HEK293 (cell line): ENCODE data around the gene ARHGAP30.

Experiments
- CTCF ChIA-PET: fragments of 350-600 bp; formaldehyde crosslinking; extraction: SDS; loops from one replicate; lab custom pipeline; 2021; ENCODE audit warnings: antibody characterized with exemption; lab: Yijun Ruan, JAX
- POLR2A ChIA-PET: fragments of 300-600 bp; formaldehyde crosslinking; extraction: SDS; loops from one replicate; lab custom pipeline; 2020; ENCODE audit warnings: antibody characterized with exemption, inconsistent platforms; lab: Yijun Ruan, JAX
- H3K27ac ChIP-seq: fragments of 200-500 bp; sonication (Bioruptor generic); 2 replicates; pipeline ENCODE4 v1.5.1; 2014; ENCODE audit warnings: low read depth, low read length, control low read depth, inconsistent platforms; ENCODE audit errors: extremely low read depth
- H3K36me3 ChIP-seq, 2 experiments: fragments of 200-500 bp in 1 of 2; sonication (Bioruptor generic) in 1 of 2; 1 replicate in 1 of 2; 2 replicates in 1 of 2; pipeline ENCODE4 v1.5.1; 2014 to 2017; ENCODE audit warnings: inconsistent platforms in 2 of 2, low read length in 2 of 2; ENCODE audit not compliant: control insufficient read depth in 2 of 2, insufficient read depth in 1 of 2
- H3K4me1 ChIP-seq: fragments of 200-500 bp; sonication (Bioruptor generic); 2 replicates; pipeline ENCODE4 v1.5.1; 2014; ENCODE audit warnings: mild to moderate bottlenecking, low read length, inconsistent platforms; ENCODE audit not compliant: control insufficient read depth, insufficient read depth
- H3K4me3 ChIP-seq: 2 replicates; pipeline ENCODE4 v1.5.1; 2011; ENCODE audit warnings: low read depth, mild to moderate bottlenecking, control low read depth, low read length, moderate library complexity
- H3K9me3 ChIP-seq: fragments of 200-500 bp; sonication (Bioruptor generic); 2 replicates; pipeline ENCODE4 v1.5.1; 2014; ENCODE audit warnings: low read depth, low read length, inconsistent platforms; ENCODE audit not compliant: control insufficient read depth, insufficient read depth
- HOXC10 ChIP-seq: sonication (generic); formaldehyde crosslinking; IDR thresholded peaks from 2 replicates; pipeline ENCODE4 v1.8.1; 2023; ENCODE audit warnings: mild to moderate bottlenecking, missing genetic modification reagents
- KLF10 ChIP-seq: fragments of 450-650 bp; IDR thresholded peaks from 2 replicates; pipeline ENCODE4 v1.5.1; 2018; ENCODE audit warnings: missing biosample characterization, mild to moderate bottlenecking, missing genetic modification characterization
- SP7 ChIP-seq: fragments of 450-650 bp; formaldehyde crosslinking; IDR thresholded peaks from 2 replicates; pipeline ENCODE4 v1.5.1; 2016; ENCODE audit warnings: missing biosample characterization, missing genetic modification characterization
- ZBTB21 ChIP-seq: fragments of 450-650 bp; formaldehyde crosslinking; IDR thresholded peaks from 2 replicates; pipeline ENCODE4 v1.5.1; 2017; ENCODE audit warnings: missing biosample characterization, missing genetic modification characterization
- ZFP69B ChIP-seq: fragments of 450-650 bp; formaldehyde crosslinking; IDR thresholded peaks from 2 replicates; pipeline ENCODE4 v1.5.1; 2016; ENCODE audit warnings: missing biosample characterization, missing genetic modification characterization
- ZNF175 ChIP-seq: fragments of 450-650 bp; formaldehyde crosslinking; IDR thresholded peaks from 2 replicates; pipeline ENCODE4 v1.5.1; 2016; ENCODE audit warnings: missing biosample characterization, missing genetic modification characterization
- ZNF19 ChIP-seq: fragments of 450-650 bp; formaldehyde crosslinking; IDR thresholded peaks from 2 replicates; pipeline ENCODE4; 2016; ENCODE audit warnings: missing biosample characterization, missing genetic modification characterization, low read depth
- ZNF292 ChIP-seq: fragments of 450-650 bp; formaldehyde crosslinking; IDR thresholded peaks from 2 replicates; pipeline ENCODE4 v1.5.1; 2016; ENCODE audit warnings: low read depth, missing biosample characterization, missing genetic modification characterization, borderline replicate concordance
- ZNF354C ChIP-seq: fragments of 450-650 bp; formaldehyde crosslinking; IDR thresholded peaks from 2 replicates; pipeline ENCODE4 v1.5.1; 2016; ENCODE audit warnings: missing biosample characterization, missing genetic modification characterization, low read depth, borderline replicate concordance
- ZNF416 ChIP-seq: fragments of 450-650 bp; formaldehyde crosslinking; IDR thresholded peaks from 2 replicates; pipeline ENCODE4 v1.5.1; 2016; ENCODE audit warnings: missing biosample characterization, missing genetic modification characterization
- ZNF571 ChIP-seq: fragments of 450-650 bp; formaldehyde crosslinking; IDR thresholded peaks from 2 replicates; pipeline ENCODE4 v1.5.0; 2017; ENCODE audit warnings: missing biosample characterization, missing genetic modification characterization
- ZNF621 ChIP-seq: fragments of 450-650 bp; formaldehyde crosslinking; IDR thresholded peaks from 2 replicates; pipeline ENCODE4 v1.5.1; 2017; ENCODE audit warnings: missing biosample characterization, missing genetic modification characterization
- ZNF639 ChIP-seq: fragments of 450-650 bp; formaldehyde crosslinking; IDR thresholded peaks from 2 replicates; pipeline ENCODE4 v1.5.1; 2016; ENCODE audit warnings: missing biosample characterization, missing genetic modification characterization
- ZNF664 ChIP-seq: fragments of 450-650 bp; formaldehyde crosslinking; IDR thresholded peaks from 2 replicates; pipeline ENCODE4 v1.5.1; 2016; ENCODE audit warnings: missing biosample characterization, missing genetic modification characterization
- ZNF747 ChIP-seq: fragments of 450-650 bp; formaldehyde crosslinking; IDR thresholded peaks from 2 replicates; pipeline ENCODE4 v1.5.1; 2016; ENCODE audit warnings: missing biosample characterization, missing genetic modification characterization
- ZNF837 ChIP-seq: fragments of 450-650 bp; formaldehyde crosslinking; IDR thresholded peaks from 2 replicates; pipeline ENCODE4 v1.5.1; 2016; ENCODE audit warnings: missing biosample characterization, missing genetic modification characterization
- TF ChIP-seq, protein P1 (sequence below): fragments of 450-650 bp; formaldehyde crosslinking; IDR thresholded peaks from 2 replicates; pipeline ENCODE4 v1.5.1; 2016; ENCODE audit warnings: missing biosample characterization, missing genetic modification characterization, borderline replicate concordance
- TF ChIP-seq, protein P2 (sequence below): fragments of 450-650 bp; formaldehyde crosslinking; IDR thresholded peaks from 2 replicates; pipeline ENCODE4 v1.5.1; 2016; ENCODE audit warnings: missing biosample characterization, missing genetic modification characterization

ARHGAP30 gene

GRCh38 chr1:161111527-161111926, 41.8 kb upstream of the ARHGAP30 start (continued):
- TF ChIP-seq, protein P1, sequence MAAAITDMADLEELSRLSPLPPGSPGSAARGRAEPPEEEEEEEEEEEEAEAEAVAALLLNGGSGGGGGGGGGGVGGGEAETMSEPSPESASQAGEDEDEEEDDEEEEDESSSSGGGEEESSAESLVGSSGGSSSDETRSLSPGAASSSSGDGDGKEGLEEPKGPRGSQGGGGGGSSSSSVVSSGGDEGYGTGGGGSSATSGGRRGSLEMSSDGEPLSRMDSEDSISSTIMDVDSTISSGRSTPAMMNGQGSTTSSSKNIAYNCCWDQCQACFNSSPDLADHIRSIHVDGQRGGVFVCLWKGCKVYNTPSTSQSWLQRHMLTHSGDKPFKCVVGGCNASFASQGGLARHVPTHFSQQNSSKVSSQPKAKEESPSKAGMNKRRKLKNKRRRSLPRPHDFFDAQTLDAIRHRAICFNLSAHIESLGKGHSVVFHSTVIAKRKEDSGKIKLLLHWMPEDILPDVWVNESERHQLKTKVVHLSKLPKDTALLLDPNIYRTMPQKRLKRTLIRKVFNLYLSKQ (tag by site-specific recombination), result no peak

- Histone ChIP-seq H3K36me3 (peaks cover 3 to 9% of the 10 kb centered on the region in 2 experiments; a peak in 2 of 3 replicates), H3K27ac (no peak overlapping the region), H3K4me1 (0 out of 2 replicates have a peak, but pooled peaks cover 2% of the 10 kb centered on the region), H3K4me3 (no peak overlapping the region), H3K9me3 (no peaks in the 10 kb centered on the region)
- TF ChIP-seq, protein P2, sequence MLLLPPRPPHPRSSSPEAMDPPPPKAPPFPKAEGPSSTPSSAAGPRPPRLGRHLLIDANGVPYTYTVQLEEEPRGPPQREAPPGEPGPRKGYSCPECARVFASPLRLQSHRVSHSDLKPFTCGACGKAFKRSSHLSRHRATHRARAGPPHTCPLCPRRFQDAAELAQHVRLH (tag by site-specific recombination), result no peak
- TF ChIP-seq ZNF354C (no peak), ZNF837 (tag by site-specific recombination) (no peak), HOXC10 (CRISPR knock-in tag) (no peak), ZNF292 (tag by site-specific recombination) (no peak)
- ChIA-PET POLR2A (no interaction called here), CTCF (no interaction called here)
Measured at GRCh38 chr1:161111117-161111516, 41.4 kb upstream of the ARHGAP30 start.

- POLR2A ChIA-PET, result no interaction called here
- CTCF ChIA-PET, result no interaction called here
- no peak overlapping the region for H3K4me3 ChIP-seq
- no peak for TF ChIP-seq ZNF175 (tag by site-specific recombination)
- TF ChIP-seq ZNF747 (tag by site-specific recombination), result no peak
- TF ChIP-seq ZNF664 (tag by site-specific recombination), result peak; percentile 46; the same call in 1 of the 2 replicates
- TF ChIP-seq, all 188 proteins: peak for 1
- peaks cover 6 to 15% of the 10 kb centered on the region in 2 experiments; a peak in 2 of 3 replicates for H3K36me3 ChIP-seq
- no peak overlapping the region for H3K27ac ChIP-seq
- H3K4me1 ChIP-seq, result no peaks in the 10 kb centered on the region
- no peaks in the 10 kb centered on the region for H3K9me3 ChIP-seq
Measured at GRCh38 chr1:161106431-161106830, 36.7 kb upstream of the ARHGAP30 start.

GRCh38 chr1:161100556-161100955, 30.9 kb upstream of the ARHGAP30 start:
- no peaks in the 10 kb centered on the region; the same call in 1 of the 2 replicates for H3K4me1 ChIP-seq
- H3K27ac ChIP-seq, result no peak overlapping the region
- TF ChIP-seq ZNF639 (tag by site-specific recombination), result no peak
- TF ChIP-seq ZNF621, result no peak
- no peak for TF ChIP-seq KLF10 (tag by site-specific recombination)
- no peak for TF ChIP-seq ZNF416 (tag by site-specific recombination)
- no peak for TF ChIP-seq ZFP69B (tag by site-specific recombination)
- TF ChIP-seq ZBTB21 (tag by site-specific recombination), result no peak
- TF ChIP-seq ZNF19 (tag by site-specific recombination), result no peak
- TF ChIP-seq ZNF571 (tag by site-specific recombination), result no peak
- TF ChIP-seq SP7 (tag by site-specific recombination), result no peak
- TF ChIP-seq, all 188 proteins: peak for 0
- no peaks in the 10 kb centered on the region for H3K9me3 ChIP-seq
- ChIA-PET POLR2A (interaction anchor here (0.9 to 1.1 kb wide), 3 partner anchors 12 to 66 kb away, joined by 3 read pairs; partner anchors contain the start of gene PPOX), CTCF (interaction anchor here (0.6 to 1.0 kb wide), 4 partner anchors 29 to 75 kb away, joined by 3 to 7 read pairs (median 3); no protein-coding TSS in a partner anchor)
- H3K4me3 ChIP-seq, result no peak overlapping the region
- H3K36me3 ChIP-seq, result peaks cover 11 to 38% of the 10 kb centered on the region in 2 experiments; a peak in 2 of 3 replicates
